Measurements from ENCODE around the gene MYL12A. TPM values are rescaled to one million over a fixed set of nuclear protein-coding genes. Genes with fewer than 3 reads are reported as not detected.

The MYL12A gene
- total RNA-seq, 1 experiment from 2014 or later = 314 TPM

DNA sequence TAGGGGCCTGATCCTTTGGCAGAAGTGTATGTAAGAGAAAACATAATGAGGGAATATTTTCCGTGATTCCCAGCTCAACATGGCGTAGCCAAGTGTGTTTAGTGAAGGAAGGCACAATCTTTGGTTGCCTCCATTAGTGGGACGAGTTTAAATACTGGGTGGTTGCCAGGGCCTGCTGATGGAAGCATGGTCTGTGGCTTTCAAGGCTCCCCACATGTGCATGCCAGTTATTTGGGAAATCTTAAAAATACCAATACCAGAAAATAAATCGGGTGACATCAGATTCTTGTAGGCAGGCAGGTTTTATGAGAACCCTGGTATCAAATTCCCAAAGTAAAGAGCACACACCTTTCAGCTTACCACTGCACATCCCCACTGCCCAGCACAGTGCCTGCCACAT lies 7.1 kb downstream of the MYL12A start:
- ChIA-PET RAD21 (ENCODE audit: low non-redundant PET in 1 of 2, low total read pairs in 2 of 2, uncharacterized antibody in 2 of 2, unreplicated experiment in 2 of 2) (no interaction called here), POLR2A (no interaction called here), CTCF (no interaction called here)
- Histone ChIP-seq H3K9ac (ENCODE audit: low read length) (no peak overlapping the region), H3K9me3 (ENCODE audit: control insufficient read depth in 1 of 2, insufficient read depth in 1 of 2, low read depth in 1 of 2, low read length in 2 of 2) (no peaks in the 10 kb centered on the region), H3K4me3 (replicated peaks in 1 of 2; ENCODE audit: low read depth in 1 of 2, low read length in 2 of 2) (no peak overlapping the region), H2AFZ (ENCODE audit: low read depth, low read length, poor library complexity, severe bottlenecking) (no peak overlapping the region), H3K27ac (ENCODE audit: low read depth, low read length) (no peak overlapping the region), H3K27me3 (ENCODE audit: insufficient read depth, low read length) (no peaks in the 10 kb centered on the region), H3K9me2 (ENCODE audit: insufficient read depth) (no peaks in the 10 kb centered on the region), H3K36me3 (ENCODE audit: control insufficient read depth in 1 of 2, insufficient read depth in 2 of 2, low read length in 2 of 2) (peaks cover 42 to 52% of the 10 kb centered on the region in 2 experiments; a peak in 3 of 4 replicates), H3K79me2 (ENCODE audit: insufficient read depth, low read length) (peaks cover 49% of the 10 kb centered on the region), H4K20me1 (ENCODE audit: insufficient read depth) (no peaks in the 10 kb centered on the region), H3K4me2 (ENCODE audit: low read length) (no peak overlapping the region), H3K4me1 (ENCODE audit: control insufficient read depth in 1 of 2, insufficient read depth in 2 of 2, low read length in 2 of 2) (peaks cover 22 to 24% of the 10 kb centered on the region in 2 experiments)
- no peak for ATAC-seq
- DNase-seq (ENCODE audit: low read depth, low spot score) = no peak
- no TSS peak for BruUV-seq (replicated peaks)
- intact Hi-C loops (cut with micrococcal nuclease) = no loop called here
- no peak for TF ChIP-seq EGR1 (IDR thresholded peaks at IDR 0.05; ENCODE audit: low read depth)
- TF ChIP-seq EZH2phosphoT487 (IDR thresholded peaks at IDR 0.05; ENCODE audit: borderline replicate concordance) = no peak
- no peak for TF ChIP-seq JUND (IDR thresholded peaks at IDR 0.05)
- TF ChIP-seq, protein P1, sequence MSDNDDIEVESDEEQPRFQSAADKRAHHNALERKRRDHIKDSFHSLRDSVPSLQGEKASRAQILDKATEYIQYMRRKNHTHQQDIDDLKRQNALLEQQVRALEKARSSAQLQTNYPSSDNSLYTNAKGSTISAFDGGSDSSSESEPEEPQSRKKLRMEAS (IDR thresholded peaks at IDR 0.05) = no peak

DNA sequence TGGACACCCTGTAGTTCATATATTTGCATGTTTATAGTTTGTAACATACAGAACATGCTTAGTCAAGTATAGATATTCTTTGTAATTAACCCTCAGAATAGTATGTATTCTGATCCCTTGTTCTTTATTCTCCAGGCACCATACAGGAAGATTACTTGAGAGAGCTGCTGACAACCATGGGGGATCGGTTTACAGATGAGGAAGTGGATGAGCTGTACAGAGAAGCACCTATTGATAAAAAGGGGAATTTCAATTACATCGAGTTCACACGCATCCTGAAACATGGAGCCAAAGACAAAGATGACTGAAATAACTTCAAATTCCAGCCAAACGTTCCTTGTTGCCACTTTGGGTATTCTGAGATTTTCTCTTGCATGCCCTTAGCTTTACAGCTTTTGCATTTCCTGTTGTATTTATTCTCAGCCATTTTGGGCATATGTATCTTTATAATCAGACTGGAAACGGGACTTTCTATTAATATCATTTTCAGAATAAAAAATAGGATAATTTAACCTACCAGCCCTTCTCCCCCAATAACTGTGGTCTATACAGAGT lies 8.1 kb downstream of the MYL12A start:
- DNase-seq (ENCODE audit: low read depth, low spot score) (no peak), ATAC-seq (no peak)
- Histone ChIP-seq H3K9ac (ENCODE audit: low read length) (no peak overlapping the region), H3K27me3 (ENCODE audit: insufficient read depth, low read length) (no peaks in the 10 kb centered on the region), H3K4me1 (ENCODE audit: control insufficient read depth in 1 of 2, insufficient read depth in 2 of 2, low read length in 2 of 2) (peaks cover 19 to 23% of the 10 kb centered on the region in 2 experiments), H3K36me3 (ENCODE audit: control insufficient read depth in 1 of 2, insufficient read depth in 2 of 2, low read length in 2 of 2) (peaks cover 42 to 52% of the 10 kb centered on the region in 2 experiments; a peak in 3 of 4 replicates), H2AFZ (ENCODE audit: low read depth, low read length, poor library complexity, severe bottlenecking) (no peak overlapping the region), H3K4me2 (ENCODE audit: low read length) (no peak overlapping the region), H3K4me3 (replicated peaks in 1 of 2; ENCODE audit: low read depth in 1 of 2, low read length in 2 of 2) (no peak overlapping the region), H3K27ac (ENCODE audit: low read depth, low read length) (no peak overlapping the region), H3K9me3 (ENCODE audit: control insufficient read depth in 1 of 2, insufficient read depth in 1 of 2, low read depth in 1 of 2, low read length in 2 of 2) (no peaks in the 10 kb centered on the region), H3K79me2 (ENCODE audit: insufficient read depth, low read length) (peaks cover 40% of the 10 kb centered on the region), H4K20me1 (ENCODE audit: insufficient read depth) (no peaks in the 10 kb centered on the region), H3K9me2 (ENCODE audit: insufficient read depth) (no peaks in the 10 kb centered on the region)
- RAD21 ChIA-PET (ENCODE audit: low non-redundant PET in 1 of 2, low total read pairs in 2 of 2, uncharacterized antibody in 2 of 2, unreplicated experiment in 2 of 2) = no interaction called here
- BruUV-seq (replicated peaks) = no TSS peak
- no peak for TF ChIP-seq SRF (IDR thresholded peaks at IDR 0.05; ENCODE audit: low read depth)
- TF ChIP-seq, protein P1 (IDR thresholded peaks at IDR 0.05) = no peak
- no peak for TF ChIP-seq EGR1 (IDR thresholded peaks at IDR 0.05; ENCODE audit: low read depth)
- no peak for TF ChIP-seq JUND (IDR thresholded peaks at IDR 0.05)
- TF ChIP-seq, protein P2, sequence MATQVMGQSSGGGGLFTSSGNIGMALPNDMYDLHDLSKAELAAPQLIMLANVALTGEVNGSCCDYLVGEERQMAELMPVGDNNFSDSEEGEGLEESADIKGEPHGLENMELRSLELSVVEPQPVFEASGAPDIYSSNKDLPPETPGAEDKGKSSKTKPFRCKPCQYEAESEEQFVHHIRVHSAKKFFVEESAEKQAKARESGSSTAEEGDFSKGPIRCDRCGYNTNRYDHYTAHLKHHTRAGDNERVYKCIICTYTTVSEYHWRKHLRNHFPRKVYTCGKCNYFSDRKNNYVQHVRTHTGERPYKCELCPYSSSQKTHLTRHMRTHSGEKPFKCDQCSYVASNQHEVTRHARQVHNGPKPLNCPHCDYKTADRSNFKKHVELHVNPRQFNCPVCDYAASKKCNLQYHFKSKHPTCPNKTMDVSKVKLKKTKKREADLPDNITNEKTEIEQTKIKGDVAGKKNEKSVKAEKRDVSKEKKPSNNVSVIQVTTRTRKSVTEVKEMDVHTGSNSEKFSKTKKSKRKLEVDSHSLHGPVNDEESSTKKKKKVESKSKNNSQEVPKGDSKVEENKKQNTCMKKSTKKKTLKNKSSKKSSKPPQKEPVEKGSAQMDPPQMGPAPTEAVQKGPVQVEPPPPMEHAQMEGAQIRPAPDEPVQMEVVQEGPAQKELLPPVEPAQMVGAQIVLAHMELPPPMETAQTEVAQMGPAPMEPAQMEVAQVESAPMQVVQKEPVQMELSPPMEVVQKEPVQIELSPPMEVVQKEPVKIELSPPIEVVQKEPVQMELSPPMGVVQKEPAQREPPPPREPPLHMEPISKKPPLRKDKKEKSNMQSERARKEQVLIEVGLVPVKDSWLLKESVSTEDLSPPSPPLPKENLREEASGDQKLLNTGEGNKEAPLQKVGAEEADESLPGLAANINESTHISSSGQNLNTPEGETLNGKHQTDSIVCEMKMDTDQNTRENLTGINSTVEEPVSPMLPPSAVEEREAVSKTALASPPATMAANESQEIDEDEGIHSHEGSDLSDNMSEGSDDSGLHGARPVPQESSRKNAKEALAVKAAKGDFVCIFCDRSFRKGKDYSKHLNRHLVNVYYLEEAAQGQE (IDR thresholded peaks at IDR 0.05; ENCODE audit: low read depth) = no peak
- TF ChIP-seq CBX3 (IDR thresholded peaks at IDR 0.05; ENCODE audit: low read depth) = no peak
- no peak for TF ChIP-seq ELF1 (IDR thresholded peaks at IDR 0.05; ENCODE audit: borderline replicate concordance, low read depth)
- no peak for TF ChIP-seq RAD21 (IDR thresholded peaks at IDR 0.05; ENCODE audit: low read depth)
- TF ChIP-seq EZH2phosphoT487 (IDR thresholded peaks at IDR 0.05; ENCODE audit: borderline replicate concordance) = no peak
- no peak for TF ChIP-seq SP1 (IDR thresholded peaks at IDR 0.05; ENCODE audit: low read depth)
- no peak for TF ChIP-seq ZNF274 (IDR thresholded peaks at IDR 0.05; ENCODE audit: low read depth, low read length)
- no peak for TF ChIP-seq EZH2 (IDR thresholded peaks at IDR 0.05)
- TF ChIP-seq CEBPB (IDR thresholded peaks at IDR 0.05; ENCODE audit: low read depth) = no peak
- intact Hi-C loops (cut with micrococcal nuclease) = no loop called here
- POLR2A ChIA-PET = no interaction called here
- CTCF ChIA-PET = no interaction called here

All from HCT116 (cell line).